K562 (cell line): ENCODE measurements around the gene DAG1. TPM values are rescaled to one million over a fixed set of nuclear protein-coding genes. Genes with fewer than 3 reads are reported as not detected.

Experiments
- FOS ChIP-seq: IDR thresholded peaks from 3 replicates; pipeline ENCODE4 v1.6.1; 2011; ENCODE audit not compliant: insufficient read length; ENCODE audit errors: extremely low read depth
- FOXM1 ChIP-seq, 2 experiments: fragments of 450-650 bp in 1 of 2; sonication (generic) in 1 of 2; formaldehyde crosslinking in 1 of 2; IDR thresholded peaks; 2 replicates each; pipeline versions ENCODE4 v1.6.1 to v1.9.0; 2017 to 2022; ENCODE audit warnings: low read depth in 2 of 2, mild to moderate bottlenecking in 2 of 2, missing genetic modification reagents in 1 of 2, moderate library complexity in 1 of 2
- HDAC1 ChIP-seq, 2 experiments: fragments of 450-650 bp; IDR thresholded peaks; 2 replicates each; pipeline ENCODE4 v1.6.1; 2016 to 2017; ENCODE audit warnings: inconsistent platforms in 1 of 2, mild to moderate bottlenecking in 1 of 2, moderate library complexity in 1 of 2
- ILK ChIP-seq: fragments of 450-650 bp; IDR thresholded peaks from 2 replicates; pipeline ENCODE4 v1.6.1; 2016; ENCODE audit warnings: missing genetic modification characterization, low read depth, mild to moderate bottlenecking, missing compliant biosample characterization, moderate library complexity, borderline replicate concordance
- L3MBTL2 ChIP-seq: fragments of 450-650 bp; IDR thresholded peaks from 2 replicates; pipeline ENCODE4 v1.6.1; 2016; ENCODE audit warnings: mild to moderate bottlenecking, moderate library complexity
- LEF1 ChIP-seq: fragments of 450-650 bp; IDR thresholded peaks from 2 replicates; pipeline ENCODE4 v1.6.1; 2016; ENCODE audit warnings: mild to moderate bottlenecking
- MTA3 ChIP-seq: fragments of 450-650 bp; formaldehyde crosslinking; IDR thresholded peaks from 2 replicates; pipeline ENCODE4 v1.6.1; 2017; ENCODE audit warnings: mild to moderate bottlenecking, borderline replicate concordance
- NFIC ChIP-seq: fragments of 450-650 bp; IDR thresholded peaks from 2 replicates; pipeline ENCODE4 v1.6.1; 2017; ENCODE audit warnings: mild to moderate bottlenecking, inconsistent platforms
- NR4A1 ChIP-seq, 2 experiments: fragments of 250-450 bp in 1 of 2; fragments of 450-650 bp in 1 of 2; sonication (Bioruptor Pico) in 1 of 2; IDR thresholded peaks; 2 replicates each; pipeline versions ENCODE4 v1.4.0 to v1.6.1; 2016 to 2020; ENCODE audit warnings: mild to moderate bottlenecking in 2 of 2, missing compliant biosample characterization in 1 of 2, missing genetic modification characterization in 1 of 2, moderate library complexity in 1 of 2
- PHF8 ChIP-seq: fragments of 200-600 bp; sonication (generic); IDR thresholded peaks from 2 replicates; pipeline ENCODE4 v1.6.1; 2012; ENCODE audit warnings: mixed run types, mild to moderate bottlenecking, inconsistent platforms, low read length, moderate library complexity, borderline replicate concordance
- PYGO2 ChIP-seq: fragments of 450-650 bp; IDR thresholded peaks from 2 replicates; pipeline ENCODE4 v1.6.1; 2016; ENCODE audit warnings: mild to moderate bottlenecking, missing genetic modification characterization, moderate library complexity, missing compliant biosample characterization
- RBM25 ChIP-seq: fragments of 200-400 bp; formaldehyde crosslinking; IDR thresholded peaks from 2 replicates; pipeline ENCODE4 v1.6.1; 2018; ENCODE audit warnings: low read length, low read depth, moderate library complexity; ENCODE audit not compliant: severe bottlenecking
- SMAD1 ChIP-seq: fragments of 150-350 bp; IDR thresholded peaks from 2 replicates; pipeline ENCODE4 v1.6.1; 2014; ENCODE audit warnings: low read length, low read depth; ENCODE audit not compliant: partially characterized antibody
- TCF7 ChIP-seq: sonication (generic); IDR thresholded peaks from 2 replicates; pipeline ENCODE4 v1.6.1; 2016; ENCODE audit warnings: antibody characterized with exemption, borderline replicate concordance
- ZFP30 ChIP-seq: fragments of 250-450 bp; sonication (Bioruptor Pico); IDR thresholded peaks from 2 replicates; pipeline ENCODE4 v1.8.0; 2022; ENCODE audit warnings: moderate library complexity, mild to moderate bottlenecking, inconsistent platforms, borderline replicate concordance
- ZNF212 ChIP-seq: fragments of 450-650 bp; formaldehyde crosslinking; IDR thresholded peaks from 2 replicates; pipeline ENCODE4 v1.4.0; 2020; ENCODE audit warnings: mild to moderate bottlenecking
- ZNF57 ChIP-seq: fragments of 450-650 bp; formaldehyde crosslinking; IDR thresholded peaks from 2 replicates; pipeline ENCODE4 v1.4.0; 2020; ENCODE audit warnings: mild to moderate bottlenecking, moderate library complexity
- ZNF589 ChIP-seq: fragments of 200-800 bp; sonication (Bioruptor generic); IDR thresholded peaks from 2 replicates; pipeline ENCODE4 v1.6.1; 2016; ENCODE audit warnings: low read depth, missing genetic modification characterization, missing compliant biosample characterization
- polyA plus RNA-seq, 8 experiments: library from polyadenylated mRNA; depleted of rRNA in 4 of 8; stranded (reverse) in 5 of 8; unstranded in 3 of 8; fragments of >200 nt; fragmentation: Nextera tagmentation in 2 of 8; fragmentation: Illumina TruSeq in 1 of 8; extraction: Ambion mirVana in 2 of 8; extraction: Trizol in 1 of 8; gene quantifications; 2 replicates each; pipeline versions ENCODE4 v1.2.1 to v1.2.3, GENCODE V29; 2011 to 2014; ENCODE audit warnings: inconsistent platforms in 1 of 8, missing spikeins in 1 of 8
- total RNA-seq, 7 experiments: library from RNA; depleted of rRNA in 6 of 7; stranded (reverse); fragments of >200 nt in 6 of 7; fragmentation: Illumina TruSeq in 2 of 7; extraction: Trizol in 2 of 7; gene quantifications; 2 replicates each; pipeline versions ENCODE4 v1.2.1 to v1.2.3, GENCODE V29; 2011 to 2021; ENCODE audit warnings: low replicate concordance in 1 of 7
- TF ChIP-seq, protein P1 (sequence below): sonication (generic); formaldehyde crosslinking; IDR thresholded peaks from 2 replicates; pipeline ENCODE4 v1.8.1; 2023; ENCODE audit warnings: mild to moderate bottlenecking, missing genetic modification reagents
- TF ChIP-seq, protein P2 (sequence below): fragments of 450-650 bp; formaldehyde crosslinking; IDR thresholded peaks from 2 replicates; pipeline ENCODE4 v1.4.0; 2022; ENCODE audit warnings: mild to moderate bottlenecking, moderate library complexity
- TF ChIP-seq, protein P3 (sequence below): fragments of 450-650 bp; conservative IDR thresholded peaks from 2 replicates; pipeline ENCODE4 v1.6.1; 2016; ENCODE audit warnings: missing genetic modification characterization, low read depth, mild to moderate bottlenecking, missing compliant biosample characterization, moderate library complexity

Gene DAG1
- total and polyA plus RNA-seq, 9 of the 15 experiments (the other 6 are each of a cell fraction or from before 2014, with no cell fraction given), result 0.29 to 19.6 (median 8.2) TPM

DNA sequence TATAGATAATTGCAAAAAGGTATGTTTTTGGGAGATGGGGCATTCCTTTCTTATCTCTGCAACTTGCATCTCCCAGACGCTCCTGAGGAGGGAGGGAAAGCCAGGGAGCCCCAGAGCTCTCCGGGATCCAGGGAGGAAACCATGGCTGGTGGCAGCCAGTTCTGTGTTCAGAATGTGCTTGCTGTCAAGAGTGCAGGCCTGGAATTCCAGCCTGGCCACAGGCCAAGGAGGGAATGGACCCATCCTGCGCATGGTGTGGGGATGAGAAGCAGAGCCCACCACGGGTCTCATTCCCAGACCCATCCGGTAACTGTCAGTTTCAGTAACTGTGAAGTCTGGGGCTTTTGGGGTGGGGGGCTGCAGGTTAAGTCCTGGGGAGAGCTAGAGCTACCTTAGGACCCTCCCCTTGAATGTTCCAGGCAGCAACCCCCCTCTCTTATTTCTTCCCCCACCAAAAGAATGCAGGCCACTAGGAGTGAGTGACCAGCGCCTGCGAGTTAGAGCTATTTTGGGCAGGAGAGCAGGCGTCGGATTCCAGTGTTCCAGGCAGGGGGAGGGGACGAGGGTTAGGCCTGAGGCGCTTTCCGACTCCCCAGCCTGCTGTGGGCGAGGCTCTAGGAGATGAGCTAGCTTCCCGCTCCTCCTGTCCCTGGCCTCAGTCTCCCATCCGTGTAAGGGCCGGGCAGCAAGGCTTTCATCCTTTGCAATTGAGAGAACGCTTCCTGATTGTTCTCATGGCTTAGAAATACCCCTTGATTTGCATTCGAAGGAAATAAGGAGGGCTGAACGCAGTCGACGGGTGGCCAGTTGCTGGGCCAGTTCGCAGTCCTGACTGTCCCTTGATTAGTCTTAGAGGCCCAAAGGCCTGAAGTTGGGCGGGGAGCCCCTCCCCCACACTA lies 781 bp upstream of the DAG1 start (continued):
- TF ChIP-seq RBM25 (no peak), MTA3 (0 out of 2 replicates have a peak, but pooled peaks have one; percentile 7), ZNF589 (CRISPR knock-in tag) (no peak), FOXM1 (IDR thresholded peaks at IDR 0.05; ENCODE audit: low read depth) (no peak), FOXM1 (CRISPR knock-in tag; IDR thresholded peaks at IDR 0.05; ENCODE audit: low read depth) (no peak), ILK (tag) (no peak), ZNF57 (CRISPR knock-in tag) (no peak), NR4A1 (CRISPR knock-in tag; IDR thresholded peaks at IDR 0.05) (peak; percentile 47; the same call in 1 of the 2 replicates), NR4A1 (tag; IDR thresholded peaks at IDR 0.05) (0 out of 2 replicates have a peak, but pooled peaks have one; percentile 41), PHF8 (peak; percentile 45), SMAD1 (no peak), PYGO2 (tag) (no peak), TCF7 (no peak), L3MBTL2 (peak; percentile 23), LEF1 (peak; percentile 62; the same call in 1 of the 2 replicates), NFIC (peak; percentile 77), ZNF212 (CRISPR knock-in tag) (no peak), HDAC1 (IDR thresholded peaks at IDR 0.05) (0 out of 4 replicates have a peak, but pooled peaks of 1 of the 2 experiments have one; percentile 16), FOS (no peak), ZFP30 (CRISPR knock-in tag) (no peak)
- TF ChIP-seq, protein P1, sequence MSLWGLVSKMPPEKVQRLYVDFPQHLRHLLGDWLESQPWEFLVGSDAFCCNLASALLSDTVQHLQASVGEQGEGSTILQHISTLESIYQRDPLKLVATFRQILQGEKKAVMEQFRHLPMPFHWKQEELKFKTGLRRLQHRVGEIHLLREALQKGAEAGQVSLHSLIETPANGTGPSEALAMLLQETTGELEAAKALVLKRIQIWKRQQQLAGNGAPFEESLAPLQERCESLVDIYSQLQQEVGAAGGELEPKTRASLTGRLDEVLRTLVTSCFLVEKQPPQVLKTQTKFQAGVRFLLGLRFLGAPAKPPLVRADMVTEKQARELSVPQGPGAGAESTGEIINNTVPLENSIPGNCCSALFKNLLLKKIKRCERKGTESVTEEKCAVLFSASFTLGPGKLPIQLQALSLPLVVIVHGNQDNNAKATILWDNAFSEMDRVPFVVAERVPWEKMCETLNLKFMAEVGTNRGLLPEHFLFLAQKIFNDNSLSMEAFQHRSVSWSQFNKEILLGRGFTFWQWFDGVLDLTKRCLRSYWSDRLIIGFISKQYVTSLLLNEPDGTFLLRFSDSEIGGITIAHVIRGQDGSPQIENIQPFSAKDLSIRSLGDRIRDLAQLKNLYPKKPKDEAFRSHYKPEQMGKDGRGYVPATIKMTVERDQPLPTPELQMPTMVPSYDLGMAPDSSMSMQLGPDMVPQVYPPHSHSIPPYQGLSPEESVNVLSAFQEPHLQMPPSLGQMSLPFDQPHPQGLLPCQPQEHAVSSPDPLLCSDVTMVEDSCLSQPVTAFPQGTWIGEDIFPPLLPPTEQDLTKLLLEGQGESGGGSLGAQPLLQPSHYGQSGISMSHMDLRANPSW (CRISPR knock-in tag), result no peak
- TF ChIP-seq, protein P2, sequence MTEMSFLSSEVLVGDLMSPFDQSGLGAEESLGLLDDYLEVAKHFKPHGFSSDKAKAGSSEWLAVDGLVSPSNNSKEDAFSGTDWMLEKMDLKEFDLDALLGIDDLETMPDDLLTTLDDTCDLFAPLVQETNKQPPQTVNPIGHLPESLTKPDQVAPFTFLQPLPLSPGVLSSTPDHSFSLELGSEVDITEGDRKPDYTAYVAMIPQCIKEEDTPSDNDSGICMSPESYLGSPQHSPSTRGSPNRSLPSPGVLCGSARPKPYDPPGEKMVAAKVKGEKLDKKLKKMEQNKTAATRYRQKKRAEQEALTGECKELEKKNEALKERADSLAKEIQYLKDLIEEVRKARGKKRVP (CRISPR knock-in tag), result 0 out of 2 replicates have a peak, but pooled peaks have one; percentile 38
- TF ChIP-seq, protein P3, sequence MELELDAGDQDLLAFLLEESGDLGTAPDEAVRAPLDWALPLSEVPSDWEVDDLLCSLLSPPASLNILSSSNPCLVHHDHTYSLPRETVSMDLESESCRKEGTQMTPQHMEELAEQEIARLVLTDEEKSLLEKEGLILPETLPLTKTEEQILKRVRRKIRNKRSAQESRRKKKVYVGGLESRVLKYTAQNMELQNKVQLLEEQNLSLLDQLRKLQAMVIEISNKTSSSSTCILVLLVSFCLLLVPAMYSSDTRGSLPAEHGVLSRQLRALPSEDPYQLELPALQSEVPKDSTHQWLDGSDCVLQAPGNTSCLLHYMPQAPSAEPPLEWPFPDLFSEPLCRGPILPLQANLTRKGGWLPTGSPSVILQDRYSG (tag), result peak; percentile 46; the same call in 1 of the 2 replicates
